SK-N-SH (cell line): ENCODE results near the gene SYNJ1.

Experiments used
- CHD2 ChIP-seq: fragments of 150-350 bp; IDR thresholded peaks from 2 replicates; pipeline ENCODE4 v1.6.1; 2018; ENCODE audit warnings: low read length; ENCODE audit not compliant: partially characterized antibody
- ELF1 ChIP-seq: IDR thresholded peaks from 2 replicates; pipeline ENCODE4 v1.4.0; 2012
- FOSL2 ChIP-seq: IDR thresholded peaks from 2 replicates; pipeline ENCODE4 v1.4.0; 2012; ENCODE audit warnings: low read depth, mild to moderate bottlenecking, moderate library complexity, borderline replicate concordance
- NFIC ChIP-seq: IDR thresholded peaks from 2 replicates; pipeline ENCODE4 v1.4.0; 2012; ENCODE audit warnings: borderline replicate concordance
- RAD21 ChIP-seq: IDR thresholded peaks from 2 replicates; pipeline ENCODE4 v1.6.1; 2012; ENCODE audit warnings: mild to moderate bottlenecking, low read length
- TAF1 ChIP-seq: IDR thresholded peaks from 2 replicates; pipeline ENCODE4 v1.6.1; 2012; ENCODE audit warnings: low read depth, mild to moderate bottlenecking, low read length, moderate library complexity, borderline replicate concordance
- TF ChIP-seq, protein P1 (sequence below): fragments of 150-350 bp; IDR thresholded peaks from 2 replicates; pipeline ENCODE4 v1.6.1; 2017; ENCODE audit warnings: antibody characterized with exemption, low read length, low read depth, borderline replicate concordance
- TF ChIP-seq, protein P2 (sequence below): fragments of 200-600 bp; sonication (generic); IDR thresholded peaks from 2 replicates; pipeline ENCODE4 v1.6.1; 2017; ENCODE audit warnings: antibody characterized with exemption, mild to moderate bottlenecking, moderate library complexity
- TF ChIP-seq, protein P3 (sequence below): fragments of 150-350 bp; IDR thresholded peaks from 2 replicates; pipeline ENCODE4 v1.6.1; 2016; ENCODE audit warnings: mild to moderate bottlenecking, low read depth, low read length

DNA sequence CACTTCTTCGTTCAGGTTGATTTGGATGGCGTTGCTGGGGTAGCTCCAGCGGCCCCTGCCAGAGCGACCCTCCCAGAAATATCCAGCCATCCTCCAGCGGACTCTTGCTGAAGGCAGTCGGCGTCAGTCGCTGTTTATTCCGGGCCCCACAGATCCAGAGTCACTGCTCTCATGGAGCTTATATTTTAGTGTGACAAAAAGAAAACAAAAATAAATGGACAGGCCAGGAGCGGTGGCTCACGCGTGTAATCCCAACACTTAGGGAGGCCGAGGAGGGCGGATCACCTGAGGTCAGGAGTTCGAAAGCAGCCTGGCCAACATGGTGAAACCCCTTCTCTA lies 114.8 kb downstream of the SYNJ1 start:
- TF ChIP-seq, protein P1, sequence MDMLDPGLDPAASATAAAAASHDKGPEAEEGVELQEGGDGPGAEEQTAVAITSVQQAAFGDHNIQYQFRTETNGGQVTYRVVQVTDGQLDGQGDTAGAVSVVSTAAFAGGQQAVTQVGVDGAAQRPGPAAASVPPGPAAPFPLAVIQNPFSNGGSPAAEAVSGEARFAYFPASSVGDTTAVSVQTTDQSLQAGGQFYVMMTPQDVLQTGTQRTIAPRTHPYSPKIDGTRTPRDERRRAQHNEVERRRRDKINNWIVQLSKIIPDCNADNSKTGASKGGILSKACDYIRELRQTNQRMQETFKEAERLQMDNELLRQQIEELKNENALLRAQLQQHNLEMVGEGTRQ, result no peak
- TF ChIP-seq ELF1, result no peak
- TF ChIP-seq, protein P2, sequence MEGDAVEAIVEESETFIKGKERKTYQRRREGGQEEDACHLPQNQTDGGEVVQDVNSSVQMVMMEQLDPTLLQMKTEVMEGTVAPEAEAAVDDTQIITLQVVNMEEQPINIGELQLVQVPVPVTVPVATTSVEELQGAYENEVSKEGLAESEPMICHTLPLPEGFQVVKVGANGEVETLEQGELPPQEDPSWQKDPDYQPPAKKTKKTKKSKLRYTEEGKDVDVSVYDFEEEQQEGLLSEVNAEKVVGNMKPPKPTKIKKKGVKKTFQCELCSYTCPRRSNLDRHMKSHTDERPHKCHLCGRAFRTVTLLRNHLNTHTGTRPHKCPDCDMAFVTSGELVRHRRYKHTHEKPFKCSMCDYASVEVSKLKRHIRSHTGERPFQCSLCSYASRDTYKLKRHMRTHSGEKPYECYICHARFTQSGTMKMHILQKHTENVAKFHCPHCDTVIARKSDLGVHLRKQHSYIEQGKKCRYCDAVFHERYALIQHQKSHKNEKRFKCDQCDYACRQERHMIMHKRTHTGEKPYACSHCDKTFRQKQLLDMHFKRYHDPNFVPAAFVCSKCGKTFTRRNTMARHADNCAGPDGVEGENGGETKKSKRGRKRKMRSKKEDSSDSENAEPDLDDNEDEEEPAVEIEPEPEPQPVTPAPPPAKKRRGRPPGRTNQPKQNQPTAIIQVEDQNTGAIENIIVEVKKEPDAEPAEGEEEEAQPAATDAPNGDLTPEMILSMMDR, result no peak
- no peak; the same call in 1 of the 2 replicates for TF ChIP-seq NFIC
- TF ChIP-seq FOSL2, result no peak
- TF ChIP-seq, protein P3, sequence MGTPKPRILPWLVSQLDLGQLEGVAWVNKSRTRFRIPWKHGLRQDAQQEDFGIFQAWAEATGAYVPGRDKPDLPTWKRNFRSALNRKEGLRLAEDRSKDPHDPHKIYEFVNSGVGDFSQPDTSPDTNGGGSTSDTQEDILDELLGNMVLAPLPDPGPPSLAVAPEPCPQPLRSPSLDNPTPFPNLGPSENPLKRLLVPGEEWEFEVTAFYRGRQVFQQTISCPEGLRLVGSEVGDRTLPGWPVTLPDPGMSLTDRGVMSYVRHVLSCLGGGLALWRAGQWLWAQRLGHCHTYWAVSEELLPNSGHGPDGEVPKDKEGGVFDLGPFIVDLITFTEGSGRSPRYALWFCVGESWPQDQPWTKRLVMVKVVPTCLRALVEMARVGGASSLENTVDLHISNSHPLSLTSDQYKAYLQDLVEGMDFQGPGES, result no peak
- no peak for TF ChIP-seq TAF1
- no peak for TF ChIP-seq CHD2
- TF ChIP-seq RAD21, result no peak
